ENCODE measurements around the gene JAML.

Gene JAML

GRCh38 chr11:118224511-118225188, at the start of gene JAML:
JAML (minus strand) TSS chr11:118225011; CDS start chr11:118214866, 10,145 bp downstream.
- peak; percentile 52 for DNase-seq

- no peak for DNase-seq
These were observed 49.4 kb upstream of the JAML start for GRCh38 chr11:118274186-118274585.

- DNase-seq: no peak
These were observed 47.2 kb upstream of the JAML start for GRCh38 chr11:118272001-118272400.

- no peak for DNase-seq
These were observed 42.7 kb upstream of the JAML start for GRCh38 chr11:118267486-118267885.

GRCh38 chr11:118265954-118266353, 41.1 kb upstream of the JAML start:
- DNase-seq: no peak

GRCh38 chr11:118264569-118265465, 40.0 kb upstream of the JAML start:
- no peak for DNase-seq

- DNase-seq: no peak
These were observed 39.1 kb upstream of the JAML start, which contains the start of gene MPZL2 for GRCh38 chr11:118263695-118264568. MPZL2 (minus strand) TSS chr11:118264297; CDS start chr11:118264153, 144 bp downstream.

DNA sequence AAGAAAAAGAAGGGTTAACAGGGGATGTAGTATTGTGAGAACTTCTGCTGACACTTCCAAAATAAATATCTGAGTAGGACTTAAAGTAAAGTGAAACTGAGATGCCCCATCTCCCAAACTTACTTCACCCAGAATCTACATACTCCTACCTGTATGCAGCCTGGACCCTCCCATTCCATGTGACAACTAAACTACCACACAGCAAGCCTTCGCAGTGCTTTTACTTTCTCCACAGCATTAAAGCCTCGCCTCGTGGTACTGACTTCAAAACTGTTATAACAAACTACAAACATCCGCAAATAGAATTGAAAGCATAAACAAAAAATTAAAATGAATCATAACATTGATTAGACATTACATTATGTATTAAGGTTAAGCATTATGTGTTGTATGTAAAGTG, 38.3 kb upstream of the JAML start:
- DNase-seq: no peak

DNA sequence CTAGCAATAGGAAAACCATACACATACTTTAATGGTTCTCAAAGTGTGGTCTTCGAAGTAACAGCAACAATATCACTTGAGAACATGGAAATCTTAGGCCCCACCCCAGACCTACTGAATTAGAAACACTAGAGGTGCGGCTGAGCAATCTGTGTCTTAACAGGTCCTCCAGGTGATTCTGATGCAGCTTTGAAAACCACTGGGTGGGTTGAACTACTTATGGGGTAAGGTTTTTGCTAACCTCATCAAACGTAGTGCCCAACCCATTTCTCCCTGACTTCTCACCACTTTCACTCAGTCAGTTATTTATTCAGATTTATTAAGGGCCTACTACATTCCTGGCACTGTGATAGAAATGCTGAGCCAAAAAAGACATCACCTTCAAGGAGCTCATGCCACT, 35.5 kb upstream of the JAML start:
- DNase-seq: no peak

DNA sequence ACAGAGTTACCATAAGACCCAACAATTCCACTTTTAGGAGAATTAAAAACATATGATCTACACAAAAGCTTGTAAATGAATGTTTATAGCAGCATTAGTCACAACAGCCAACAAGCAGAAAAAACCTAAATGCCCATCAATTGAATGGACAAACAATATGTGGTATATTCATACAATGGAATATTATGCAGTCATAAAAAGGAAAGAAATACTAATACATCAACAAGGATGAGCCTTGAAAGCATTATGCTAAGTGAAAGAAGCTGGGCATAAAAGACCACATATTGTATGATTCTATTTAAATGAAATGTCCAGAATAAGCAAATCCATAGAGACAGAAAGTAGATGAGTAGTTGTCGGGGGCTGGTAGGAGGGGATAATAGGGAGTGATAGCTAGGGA, 34.3 kb upstream of the JAML start:
- DNase-seq: no peak

- no peak for DNase-seq
These were observed 33.6 kb upstream of the JAML start for GRCh38 chr11:118258410-118258809.

DNA sequence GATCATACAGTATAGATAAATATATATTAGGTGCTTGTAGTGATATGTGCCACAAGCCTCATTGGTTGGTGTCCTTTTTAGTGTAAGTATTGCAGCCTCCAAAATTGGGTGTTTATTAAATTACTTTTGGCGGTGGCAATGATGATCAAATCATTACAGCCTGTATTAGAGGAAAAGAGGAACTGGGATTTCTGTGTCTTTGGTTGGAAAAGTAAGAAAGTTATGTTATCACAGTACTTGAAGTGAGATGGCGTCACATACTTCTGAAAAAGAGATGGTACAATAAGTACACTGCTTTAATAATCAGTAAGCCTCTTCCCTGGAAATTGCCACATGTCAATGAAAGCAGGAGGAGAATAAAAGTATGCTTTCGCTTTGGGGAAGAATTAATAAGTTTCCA, 27.9 kb upstream of the JAML start:
- no peak for DNase-seq

- DNase-seq: peak; percentile 75
These were observed 27.2 kb upstream of the JAML start, which contains the start of gene MPZL3 for GRCh38 chr11:118251858-118252652. MPZL3 (minus strand) TSS chr11:118252365; CDS start chr11:118252294, 71 bp downstream.

GRCh38 chr11:118247041-118247440, 22.2 kb upstream of the JAML start:
- DNase-seq: no peak

- no peak for DNase-seq
These were observed 21.2 kb upstream of the JAML start for GRCh38 chr11:118245936-118246562.

- DNase-seq: no peak
These were observed 19.4 kb upstream of the JAML start for GRCh38 chr11:118243993-118244762.

DNA sequence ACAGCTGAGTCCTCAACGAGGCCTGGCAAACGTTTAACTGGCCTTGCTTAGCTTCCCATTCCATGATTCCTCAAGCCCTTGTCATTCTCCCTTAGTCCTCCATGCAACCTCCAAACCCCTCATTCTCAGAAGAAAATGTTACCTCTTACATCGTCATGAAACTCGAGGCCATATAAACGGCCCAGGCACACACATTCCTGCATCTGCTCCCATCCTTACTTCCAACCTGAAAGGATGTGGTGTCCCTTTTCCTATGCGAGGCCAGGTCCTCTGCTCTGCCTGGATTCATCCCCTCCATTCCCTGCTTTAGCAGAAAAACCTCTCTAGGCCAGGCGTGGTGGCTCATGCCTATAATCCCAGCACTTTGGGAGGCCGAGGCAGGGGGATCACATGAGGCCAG, 18.4 kb upstream of the JAML start:
- no peak for DNase-seq

- DNase-seq: no peak
These were observed 16.9 kb upstream of the JAML start for GRCh38 chr11:118241764-118242098.

GRCh38 chr11:118240999-118241763, 16.4 kb upstream of the JAML start:
- DNase-seq: peak; percentile 67

All from stimulated activated naive CD4-positive, alpha-beta T cell treated with Interleukin-2 at 50 U/mL for 16 hours (primary cell).